Activated CD4-positive, alpha-beta T cell treated with anti-CD3 and anti-CD28 coated beads for 48 hours (primary cell): ENCODE measurements around the gene DTD1.
"Not testable (repeated sequence)": the region's sequence is repeated elsewhere in the genome, so short reads cannot be mapped to it uniquely, and the experiment has no call there.

Experiments
- DNase-seq: peaks from one replicate; pipeline ENCODE4 v3.0.0-alpha.2; 2020

Gene DTD1

GRCh38 chr20:18749528-18749927 is 161.7 kb downstream of the DTD1 start:
- DNase-seq: no peak

- DNase-seq: no peak
Observed at GRCh38 chr20:18750735-18751134, 162.9 kb downstream of the DTD1 start.

GRCh38 chr20:18754030-18754652 is 166.3 kb downstream of the DTD1 start:
- DNase-seq: no peak

GRCh38 chr20:18754653-18755045 is 166.8 kb downstream of the DTD1 start:
- DNase-seq: no peak

- not testable (repeated sequence) for DNase-seq
Observed at GRCh38 chr20:18760852-18761251, 173.0 kb downstream of the DTD1 start.

- no peak for DNase-seq
Observed at GRCh38 chr20:18767676-18768075, 179.8 kb downstream of the DTD1 start.

GRCh38 chr20:18773566-18773965 is 185.7 kb downstream of the DTD1 start:
- no peak for DNase-seq

- DNase-seq: no peak
Observed at GRCh38 chr20:18774207-18774606, 186.4 kb downstream of the DTD1 start.

GRCh38 chr20:18775633-18776032 is 187.8 kb downstream of the DTD1 start:
- no peak for DNase-seq

GRCh38 chr20:18778690-18779392 is 191.0 kb downstream of the DTD1 start:
- no peak for DNase-seq

GRCh38 chr20:18780385-18781130 is 192.7 kb downstream of the DTD1 start:
- DNase-seq: no peak

- DNase-seq: no peak
Observed at GRCh38 chr20:18781509-18781908, 193.7 kb downstream of the DTD1 start.

- DNase-seq: no peak
Observed at GRCh38 chr20:18783385-18783959, 195.6 kb downstream of the DTD1 start.

GRCh38 chr20:18787046-18787445 is 199.2 kb downstream of the DTD1 start:
- DNase-seq: not testable (repeated sequence)

- DNase-seq: no peak
Observed at GRCh38 chr20:18788021-18788420, 200.2 kb downstream of the DTD1 start.

- no peak for DNase-seq
Observed at GRCh38 chr20:18790787-18791186, 202.9 kb downstream of the DTD1 start.

- DNase-seq: peak; percentile 88
Observed at GRCh38 chr20:18793625-18794427, 206.0 kb downstream of the DTD1 start.

- DNase-seq: no peak
Observed at GRCh38 chr20:18794428-18794787, 206.6 kb downstream of the DTD1 start.

GRCh38 chr20:18795366-18795765 is 207.5 kb downstream of the DTD1 start:
- no peak for DNase-seq

- peak; percentile 5 for DNase-seq
Observed at GRCh38 chr20:18796282-18796833, 208.5 kb downstream of the DTD1 start.

- DNase-seq: no peak
Observed at GRCh38 chr20:18801516-18801915, 213.7 kb downstream of the DTD1 start.

GRCh38 chr20:18802012-18802634 is 214.3 kb downstream of the DTD1 start:
- no peak for DNase-seq
